IPS-18a (cell line): Measurements from ENCODE around the gene AURKA.

Experiments used
- H3K27ac ChIP-seq: one replicate; pipeline ENCODE4 v1.5.1; 2013; ENCODE audit warnings: low read length
- H3K27me3 ChIP-seq: one replicate; pipeline ENCODE4 v1.6.1; 2013; ENCODE audit warnings: mild to moderate bottlenecking, low read length; ENCODE audit not compliant: control insufficient read depth, insufficient read depth
- H3K36me3 ChIP-seq: one replicate; pipeline ENCODE4 v1.6.1; 2013; ENCODE audit warnings: low read depth, low read length; ENCODE audit not compliant: control insufficient read depth
- H3K4me1 ChIP-seq: one replicate; pipeline ENCODE4 v1.6.1; 2013; ENCODE audit warnings: low read depth, low read length; ENCODE audit not compliant: control insufficient read depth
- H3K4me3 ChIP-seq: one replicate; pipeline ENCODE4 v1.5.1; 2013; ENCODE audit warnings: low read length
- H3K9ac ChIP-seq: one replicate; pipeline ENCODE4 v1.6.1; 2013; ENCODE audit warnings: mild to moderate bottlenecking, low read length, moderate library complexity
- H3K9me3 ChIP-seq: one replicate; pipeline ENCODE4 v1.6.1; 2013; ENCODE audit warnings: low read depth, low read length; ENCODE audit not compliant: control insufficient read depth

AURKA gene

GRCh38 chr20:56429502-56429901 lies 37.5 kb upstream of the AURKA start:
- H3K4me1 ChIP-seq, result no peaks in the 10 kb centered on the region
- no peaks in the 10 kb centered on the region for H3K27me3 ChIP-seq
- no peak overlapping the region for H3K4me3 ChIP-seq
- no peaks in the 10 kb centered on the region for H3K9me3 ChIP-seq
- no peaks in the 10 kb centered on the region for H3K36me3 ChIP-seq
- H3K27ac ChIP-seq, result no peak overlapping the region
- H3K9ac ChIP-seq, result no peak overlapping the region

- H3K4me3 ChIP-seq, result no peak overlapping the region
- H3K27ac ChIP-seq, result no peak overlapping the region
- H3K36me3 ChIP-seq, result no peaks in the 10 kb centered on the region
- H3K27me3 ChIP-seq, result no peaks in the 10 kb centered on the region
- H3K9me3 ChIP-seq, result no peaks in the 10 kb centered on the region
- no peak overlapping the region for H3K9ac ChIP-seq
- no peaks in the 10 kb centered on the region for H3K4me1 ChIP-seq
These were observed 36.9 kb upstream of the AURKA start for GRCh38 chr20:56428881-56429280.

- no peak overlapping the region for H3K4me3 ChIP-seq
- no peaks in the 10 kb centered on the region for H3K27me3 ChIP-seq
- H3K9ac ChIP-seq, result no peak overlapping the region
- H3K9me3 ChIP-seq, result no peaks in the 10 kb centered on the region
- H3K36me3 ChIP-seq, result no peaks in the 10 kb centered on the region
- no peak overlapping the region for H3K27ac ChIP-seq
- H3K4me1 ChIP-seq, result no peaks in the 10 kb centered on the region
These were observed 36.4 kb upstream of the AURKA start for GRCh38 chr20:56428410-56428809.

GRCh38 chr20:56427797-56428196 lies 35.8 kb upstream of the AURKA start:
- H3K36me3 ChIP-seq, result no peaks in the 10 kb centered on the region
- no peaks in the 10 kb centered on the region for H3K9me3 ChIP-seq
- H3K4me3 ChIP-seq, result no peak overlapping the region
- H3K9ac ChIP-seq, result no peak overlapping the region
- no peaks in the 10 kb centered on the region for H3K4me1 ChIP-seq
- no peaks in the 10 kb centered on the region for H3K27me3 ChIP-seq
- H3K27ac ChIP-seq, result no peak overlapping the region

- H3K4me1 ChIP-seq, result no peaks in the 10 kb centered on the region
- no peak overlapping the region for H3K9ac ChIP-seq
- peaks cover 5% of the 10 kb centered on the region for H3K27me3 ChIP-seq
- no peaks in the 10 kb centered on the region for H3K36me3 ChIP-seq
- H3K4me3 ChIP-seq, result no peak overlapping the region
- no peaks in the 10 kb centered on the region for H3K9me3 ChIP-seq
- H3K27ac ChIP-seq, result no peak overlapping the region
These were observed 34.9 kb upstream of the AURKA start for GRCh38 chr20:56426926-56427325.

- no peaks in the 10 kb centered on the region for H3K36me3 ChIP-seq
- H3K27me3 ChIP-seq, result peaks cover 9% of the 10 kb centered on the region
- no peaks in the 10 kb centered on the region for H3K4me1 ChIP-seq
- H3K9ac ChIP-seq, result no peak overlapping the region
- H3K4me3 ChIP-seq, result no peak overlapping the region
- H3K27ac ChIP-seq, result no peak overlapping the region
- no peaks in the 10 kb centered on the region for H3K9me3 ChIP-seq
These were observed 34.0 kb upstream of the AURKA start for GRCh38 chr20:56426026-56426425.

GRCh38 chr20:56424931-56425330 lies 32.9 kb upstream of the AURKA start:
- no peak overlapping the region for H3K9ac ChIP-seq
- no peaks in the 10 kb centered on the region for H3K9me3 ChIP-seq
- peaks cover 9% of the 10 kb centered on the region for H3K27me3 ChIP-seq
- H3K27ac ChIP-seq, result no peak overlapping the region
- no peaks in the 10 kb centered on the region for H3K36me3 ChIP-seq
- H3K4me1 ChIP-seq, result no peaks in the 10 kb centered on the region
- no peak overlapping the region for H3K4me3 ChIP-seq

- Histone ChIP-seq H3K27ac (no peak overlapping the region), H3K9me3 (no peaks in the 10 kb centered on the region), H3K9ac (no peak overlapping the region), H3K4me1 (no peaks in the 10 kb centered on the region), H3K27me3 (peaks cover 9% of the 10 kb centered on the region), H3K4me3 (no peak overlapping the region), H3K36me3 (no peaks in the 10 kb centered on the region)
These were observed 31.9 kb upstream of the AURKA start for GRCh38 chr20:56423886-56424285.

- Histone ChIP-seq H3K27ac (no peak overlapping the region), H3K9ac (no peak overlapping the region)
These were observed 31.2 kb upstream of the AURKA start for GRCh38 chr20:56423211-56423610.

GRCh38 chr20:56422824-56423189 lies 30.8 kb upstream of the AURKA start:
- no peak overlapping the region for H3K27ac ChIP-seq

More at GRCh38 chr20:56423211-56423610, 31.2 kb upstream of the AURKA start:
- peaks cover 9% of the 10 kb centered on the region for H3K27me3 ChIP-seq
- no peaks in the 10 kb centered on the region for H3K9me3 ChIP-seq
- no peak overlapping the region for H3K4me3 ChIP-seq
- no peaks in the 10 kb centered on the region for H3K4me1 ChIP-seq
- H3K36me3 ChIP-seq, result no peaks in the 10 kb centered on the region

GRCh38 chr20:56422076-56422823 lies 30.2 kb upstream of the AURKA start:
- Histone ChIP-seq H3K36me3 (no peaks in the 10 kb centered on the region), H3K4me1 (no peaks in the 10 kb centered on the region), H3K27ac (no peak overlapping the region), H3K4me3 (no peak overlapping the region), H3K9me3 (no peaks in the 10 kb centered on the region), H3K27me3 (peaks cover 9% of the 10 kb centered on the region), H3K9ac (no peak overlapping the region)

More at GRCh38 chr20:56422824-56423189, 30.8 kb upstream of the AURKA start:
- Histone ChIP-seq H3K4me1 (no peaks in the 10 kb centered on the region), H3K4me3 (no peak overlapping the region), H3K36me3 (no peaks in the 10 kb centered on the region), H3K9me3 (no peaks in the 10 kb centered on the region), H3K9ac (no peak overlapping the region), H3K27me3 (peaks cover 9% of the 10 kb centered on the region)

- Histone ChIP-seq H3K4me3 (no peak overlapping the region), H3K27me3 (peaks cover 9% of the 10 kb centered on the region), H3K4me1 (no peaks in the 10 kb centered on the region), H3K9me3 (no peaks in the 10 kb centered on the region), H3K27ac (no peak overlapping the region), H3K9ac (no peak overlapping the region), H3K36me3 (peaks cover 4% of the 10 kb centered on the region)
These were observed 29.1 kb upstream of the AURKA start for GRCh38 chr20:56420940-56421688.
